Gastrocnemius medialis (tissue), 4 donors: ENCODE measurements around the gene EVC.

ENCODE experiments used
- CTCF ChIP-seq, 5 experiments: fragments of 450-650 bp in 3 of 5; fragments of 200-600 bp in 2 of 5; sonication (generic) in 2 of 5; IDR thresholded peaks in 4 of 5; conservative IDR thresholded peaks in 1 of 5; 1 replicate in 4 of 5; 2 replicates in 1 of 5; pipeline ENCODE4 v1.5.1; 2016 to 2019; ENCODE audit warnings: antibody characterized with exemption in 5 of 5, mild to moderate bottlenecking in 3 of 5, moderate library complexity in 3 of 5
- POLR2A ChIP-seq, 2 donors: fragments of 450-650 bp; IDR thresholded peaks; one replicate each; pipeline ENCODE4 v1.6.1; 2017; ENCODE audit warnings: antibody characterized with exemption in 2 of 2, mild to moderate bottlenecking in 2 of 2, moderate library complexity in 2 of 2

- TF ChIP-seq CTCF (IDR thresholded peaks at IDR 0.05 in 4 of 5, conservative IDR thresholded peaks at IDR 0.05 in 1 of 5): no peak
- no peak for TF ChIP-seq POLR2A (IDR thresholded peaks at IDR 0.05)
Measured at GRCh38 chr4:5800496-5800895, 89.5 kb downstream of the EVC start.
